H1 (cell line): Measurements from ENCODE around the gene PM20D1. TPM values are rescaled to one million over a fixed set of nuclear protein-coding genes. Genes with fewer than 3 reads are reported as not detected.

Source experiments
- MAFK ChIP-seq: IDR thresholded peaks from 2 replicates; pipeline ENCODE4 v1.6.1; 2012; ENCODE audit warnings: low read depth, mild to moderate bottlenecking, improper control_type of control experiment, low read length
- RXRA ChIP-seq: IDR thresholded peaks from 2 replicates; pipeline ENCODE4 v1.6.1; 2011; ENCODE audit warnings: low read depth, mild to moderate bottlenecking, low read length, moderate library complexity; ENCODE audit not compliant: insufficient read depth
- TAF7 ChIP-seq: optimal IDR thresholded peaks from 2 replicates; pipeline ENCODE3; 2011; ENCODE audit warnings: low read depth, mild to moderate bottlenecking, inconsistent platforms, low read length, moderate library complexity, borderline replicate concordance
- polyA plus RNA-seq, 7 experiments: library from polyadenylated mRNA; depleted of rRNA in 3 of 7; stranded (reverse) in 5 of 7; unstranded in 2 of 7; fragments of >200 nt in 5 of 7; fragments of 200-250 nt in 2 of 7; gene quantifications; 1 replicate in 5 of 7; 2 replicates in 1 of 7; 4 replicates in 1 of 7; pipeline versions ENCODE4 v1.2.1 to v1.2.3, GENCODE V29; 2011 to 2013; ENCODE audit warnings: missing spikeins in 2 of 7, mixed read lengths in 2 of 7
- total RNA-seq: library from RNA; stranded (reverse); fragmentation: NEBNext Ultra II Directional; extraction: Animal tissue kit (Norgen Biotek cat#: 25700); gene quantifications from 2 replicates; pipeline ENCODE4 v1.2.1, GENCODE V29; 2021

PM20D1 gene
- total and polyA plus RNA-seq, 2 of the 8 experiments (the other 6 are each of a cell fraction or from before 2014, with no cell fraction given) = 0.05 TPM; not detected in 1

DNA sequence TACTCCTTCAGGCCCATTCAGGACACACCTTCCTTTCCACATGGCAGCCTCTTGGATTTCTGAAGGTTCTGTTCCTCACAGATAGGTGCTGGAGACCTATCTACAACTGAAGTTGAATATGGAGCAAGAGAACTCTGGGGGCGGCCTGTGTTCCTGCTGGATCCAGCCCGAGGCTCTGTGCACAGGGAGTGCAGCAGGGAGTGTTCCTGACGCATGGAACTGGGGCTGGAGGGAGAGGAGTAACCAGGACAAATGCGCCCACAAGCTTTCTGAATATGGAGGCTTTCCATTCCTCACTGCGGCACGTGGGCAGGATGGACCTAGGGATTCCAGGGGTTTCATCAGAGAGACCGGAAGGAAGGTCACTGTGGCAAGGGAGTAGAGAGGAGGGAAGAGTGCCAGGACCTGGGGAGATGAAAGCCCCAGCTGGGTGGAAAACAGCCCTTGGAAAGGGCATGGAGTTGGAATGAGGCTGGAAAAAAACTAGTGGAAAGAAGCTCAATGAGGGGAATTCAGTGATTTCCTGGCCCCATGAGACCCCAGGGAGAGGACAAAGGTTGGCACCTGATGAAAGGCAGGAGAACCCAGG, 12.5 kb downstream of the PM20D1 start (continued):
- TF ChIP-seq RXRA = no peak
- TF ChIP-seq MAFK = no peak
- TF ChIP-seq TAF7 = no peak
- TF ChIP-seq, all 59 proteins: peak for 0
